Activated gamma-delta T cell treated with Interleukin-2 at 50 U/mL for 16 hours (primary cell): Measurements from ENCODE around the gene VPS52.
"Not testable (repeated sequence)": the region's sequence is repeated elsewhere in the genome, so short reads cannot be mapped to it uniquely, and the experiment has no call there.

Experiments used
- DNase-seq: peaks from one replicate; pipeline ENCODE4 v3.0.0-alpha.2; 2020

Gene VPS52

GRCh38 chr6:33278810-33279209, 7.1 kb upstream of the VPS52 start:
- DNase-seq = no peak

- no peak for DNase-seq
Observed at GRCh38 chr6:33278392-33278741, 6.7 kb upstream of the VPS52 start.

GRCh38 chr6:33277663-33278391, 6.2 kb upstream of the VPS52 start:
- peak; percentile 24 for DNase-seq

- peak; percentile 61 for DNase-seq
Observed at GRCh38 chr6:33276864-33277662, 5.4 kb upstream of the VPS52 start, which contains the start of gene B3GALT4. TSS of gene B3GALT4 (plus strand) at chr6:33277123. CDS start at chr6:33277420, 297 bp downstream.

GRCh38 chr6:33276581-33276863, 4.8 kb upstream of the VPS52 start:
- no peak for DNase-seq

- not testable (repeated sequence) for DNase-seq
Observed at GRCh38 chr6:33275795-33276580, 4.3 kb upstream of the VPS52 start.

GRCh38 chr6:33273924-33274902, 2.5 kb upstream of the VPS52 start:
- no peak for DNase-seq

- no peak for DNase-seq
Observed at GRCh38 chr6:33273129-33273923, 1.6 kb upstream of the VPS52 start.

GRCh38 chr6:33272275-33273128, 826 bp upstream of the VPS52 start:
- no peak for DNase-seq

- DNase-seq = no peak
Observed at GRCh38 chr6:33271117-33271467, 584 bp downstream of the VPS52 start.

GRCh38 chr6:33264015-33264414, 7.7 kb downstream of the VPS52 start:
- DNase-seq = no peak

GRCh38 chr6:33262490-33262889, 9.2 kb downstream of the VPS52 start:
- not testable (repeated sequence) for DNase-seq

GRCh38 chr6:33259032-33259431, 12.6 kb downstream of the VPS52 start:
- no peak for DNase-seq

GRCh38 chr6:33254591-33254990, 17.1 kb downstream of the VPS52 start:
- no peak for DNase-seq

- DNase-seq = no peak
Observed at GRCh38 chr6:33252759-33253158, 18.9 kb downstream of the VPS52 start.

GRCh38 chr6:33251395-33252012, 20.2 kb downstream of the VPS52 start:
- no peak for DNase-seq

- no peak for DNase-seq
Observed at GRCh38 chr6:33250731-33251130, 20.9 kb downstream of the VPS52 start.

GRCh38 chr6:33249732-33250630, 21.7 kb downstream of the VPS52 start:
- DNase-seq = no peak
